ENCODE results near the gene TNRC18.
"Not testable (repeated sequence)": the region's sequence is repeated elsewhere in the genome, so short reads cannot be mapped to it uniquely, and the experiment has no call there.

TNRC18 gene

DNA sequence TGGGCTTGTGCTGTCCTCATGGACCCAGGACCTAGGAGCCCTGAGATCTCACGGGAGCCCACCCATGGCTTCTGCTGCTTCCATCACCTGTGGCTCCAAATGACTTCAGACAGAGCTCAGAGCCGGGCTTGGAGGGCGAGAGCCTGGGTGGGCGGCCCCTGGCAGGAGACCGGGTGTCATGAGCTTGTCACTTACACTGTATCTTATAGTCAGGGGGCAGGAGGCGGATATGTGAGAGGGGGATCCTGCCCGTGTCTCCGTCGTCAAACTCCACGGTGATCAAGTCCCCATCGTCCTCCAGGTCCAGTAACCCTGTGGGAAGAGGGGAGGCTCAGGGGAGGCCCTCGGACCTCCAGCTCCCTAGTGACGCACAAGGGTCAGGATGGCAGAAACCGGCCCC, 107.9 kb downstream of the TNRC18 start:
- DNase-seq (ENCODE audit: low spot score), result no peak

- DNase-seq (ENCODE audit: low spot score), result no peak
Observed at GRCh38 chr7:5314864-5315263, 108.8 kb downstream of the TNRC18 start.

DNA sequence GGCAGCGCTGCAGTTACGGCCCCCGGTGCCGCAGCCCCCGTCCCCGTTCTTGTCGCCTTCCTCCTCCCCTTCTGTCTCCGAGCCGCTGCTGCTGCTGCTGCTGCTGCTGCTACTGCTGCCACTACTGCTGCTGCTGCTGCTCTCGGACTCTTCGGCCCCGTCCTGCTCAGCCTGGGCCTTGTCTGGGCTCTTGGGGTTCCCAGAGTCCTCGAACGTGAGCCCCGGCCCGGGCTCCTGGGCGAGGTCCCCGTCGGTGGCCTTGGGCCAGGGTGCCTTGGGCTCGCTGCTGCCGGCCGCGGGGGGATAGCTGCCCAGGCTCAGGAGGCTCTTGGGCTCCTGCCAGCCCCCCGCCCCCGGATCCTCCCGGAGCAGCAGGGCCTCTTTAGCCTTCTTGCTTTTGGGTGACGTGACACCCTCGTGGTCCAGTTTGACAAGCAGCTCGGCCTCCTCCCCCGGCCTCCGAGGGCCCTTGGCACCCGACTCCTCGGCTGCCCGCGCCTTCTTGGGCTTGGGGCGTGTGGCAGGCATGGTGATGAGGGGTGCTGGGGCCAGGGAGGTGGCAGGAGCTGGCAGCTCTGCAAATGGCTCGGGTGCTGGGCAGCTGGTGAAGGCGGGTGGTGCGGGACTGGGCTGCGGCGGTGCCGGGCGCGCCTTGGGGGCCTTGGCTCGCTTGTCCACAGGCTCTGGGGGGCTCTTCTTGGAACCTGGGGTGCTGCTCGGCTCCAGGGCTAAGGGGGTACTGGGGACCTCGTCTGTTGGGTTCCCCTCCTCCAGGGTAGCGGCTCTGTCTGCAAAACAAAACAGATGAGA, 110.4 kb downstream of the TNRC18 start:
- DNase-seq (ENCODE audit: low spot score), result not testable (repeated sequence)

DNA sequence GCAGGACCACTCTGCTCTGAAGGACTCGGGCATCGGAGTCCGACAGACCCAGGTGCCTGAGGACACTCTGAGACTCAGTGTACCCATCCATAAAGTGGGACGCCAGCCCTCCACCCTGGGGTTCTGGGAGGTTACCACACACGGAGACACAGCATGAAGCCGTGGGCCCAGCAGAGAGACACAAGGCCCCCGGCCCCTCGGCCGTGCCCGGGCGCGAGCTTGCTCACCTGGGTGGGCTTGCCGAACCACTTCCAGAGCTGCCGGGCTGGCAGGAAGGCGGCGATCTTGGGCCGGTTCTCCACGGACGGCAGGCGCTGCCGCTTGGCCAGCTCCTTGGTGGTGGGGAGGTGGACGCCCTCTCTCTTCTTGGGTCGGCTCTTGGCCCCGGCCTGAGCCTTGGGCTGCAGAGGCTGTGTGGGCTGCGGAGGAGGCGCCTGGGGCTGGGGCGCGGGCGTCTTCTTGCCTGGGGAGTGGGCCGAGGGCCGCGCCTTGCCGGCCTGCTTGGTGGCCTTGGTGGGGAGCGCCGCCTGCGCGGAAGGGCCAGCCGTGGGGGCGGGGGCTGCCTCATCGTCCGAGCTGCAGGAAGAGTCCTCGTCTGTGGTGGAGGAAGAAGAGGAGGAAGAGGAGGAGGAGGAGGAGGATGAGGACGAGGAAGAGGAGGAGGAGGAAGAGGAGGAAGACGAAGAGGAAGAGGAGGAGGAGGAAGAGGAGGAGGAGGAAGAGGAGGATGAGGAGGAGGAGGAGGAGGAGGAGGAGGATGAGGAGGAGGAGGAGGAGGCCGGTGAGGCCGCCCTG, 111.2 kb downstream of the TNRC18 start:
- DNase-seq (ENCODE audit: low spot score), result not testable (repeated sequence)

DNA sequence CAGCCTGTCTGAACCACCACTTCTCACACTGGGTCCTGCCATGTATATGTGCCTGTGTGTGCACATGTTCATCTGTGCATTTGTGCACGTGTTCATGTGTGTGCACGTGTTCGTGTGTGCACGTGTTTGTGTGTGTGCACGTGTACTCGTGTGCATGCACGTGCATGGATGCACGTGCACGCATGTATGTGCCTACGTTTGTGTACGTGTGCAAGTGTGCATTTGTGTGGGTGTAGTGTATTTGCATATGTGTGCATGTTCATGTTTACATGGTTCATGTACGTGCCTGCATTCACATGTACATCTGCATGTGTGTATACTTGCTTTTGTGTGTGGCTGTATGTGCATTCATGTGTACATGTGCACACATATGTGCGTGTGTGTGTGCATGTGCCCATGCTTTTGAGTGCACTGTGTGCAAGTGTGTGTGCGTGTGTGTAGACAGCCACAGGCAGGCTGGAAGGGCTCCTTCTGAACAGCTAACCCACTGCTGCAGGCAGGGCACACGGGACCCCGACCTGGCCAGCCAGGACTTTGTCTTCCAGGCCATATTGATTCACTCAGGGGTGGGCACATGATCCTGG, 112.7 kb downstream of the TNRC18 start:
- no peak for DNase-seq (ENCODE audit: low spot score)

DNA sequence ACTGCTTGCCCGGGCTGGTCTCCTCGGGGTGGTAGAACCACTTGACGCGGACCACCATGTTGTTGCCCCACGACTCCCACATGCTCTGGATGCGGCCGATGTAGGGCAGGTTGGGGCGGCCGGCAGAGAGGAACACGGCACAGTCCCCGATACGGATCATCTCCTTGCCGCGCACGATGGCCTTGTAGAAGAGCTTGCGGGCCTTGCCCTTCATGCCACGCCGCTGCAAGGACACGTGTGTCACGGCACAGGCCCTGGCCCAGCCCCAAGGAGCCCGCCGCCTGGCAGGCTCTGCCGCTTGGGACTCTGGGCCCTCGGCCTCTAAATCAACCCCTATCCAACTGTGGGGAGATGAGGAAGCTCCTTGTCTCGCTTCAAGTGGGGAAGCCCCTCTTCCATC, 114.5 kb downstream of the TNRC18 start:
- no peak for DNase-seq (ENCODE audit: low spot score)

- not testable (repeated sequence) for DNase-seq (ENCODE audit: low spot score)
Observed at GRCh38 chr7:5307221-5308142, 116.2 kb downstream of the TNRC18 start.

DNA sequence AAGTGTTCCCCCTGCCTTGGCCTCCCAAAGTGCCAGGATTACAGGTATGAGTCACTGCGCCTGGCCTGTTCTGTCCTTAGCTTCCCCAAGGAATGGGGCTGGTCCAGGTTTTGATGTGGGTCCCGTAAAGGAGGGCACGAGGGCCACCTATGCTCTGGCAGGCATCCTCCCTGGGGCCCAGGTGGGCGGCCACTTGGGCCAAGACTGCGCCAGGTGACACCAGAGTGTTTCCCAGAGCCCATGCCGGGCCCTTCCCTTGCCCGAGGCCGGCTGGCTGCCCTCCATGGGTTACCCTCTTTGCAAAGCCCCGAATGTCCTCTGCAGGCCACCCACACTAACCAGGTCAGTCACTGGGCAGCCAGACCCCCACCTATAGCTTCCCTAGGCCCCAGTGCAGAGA, 118.6 kb downstream of the TNRC18 start:
- DNase-seq (ENCODE audit: low spot score), result not testable (repeated sequence)

- no peak for DNase-seq (ENCODE audit: low spot score)
Observed at GRCh38 chr7:5303591-5304505, 119.8 kb downstream of the TNRC18 start.

DNA sequence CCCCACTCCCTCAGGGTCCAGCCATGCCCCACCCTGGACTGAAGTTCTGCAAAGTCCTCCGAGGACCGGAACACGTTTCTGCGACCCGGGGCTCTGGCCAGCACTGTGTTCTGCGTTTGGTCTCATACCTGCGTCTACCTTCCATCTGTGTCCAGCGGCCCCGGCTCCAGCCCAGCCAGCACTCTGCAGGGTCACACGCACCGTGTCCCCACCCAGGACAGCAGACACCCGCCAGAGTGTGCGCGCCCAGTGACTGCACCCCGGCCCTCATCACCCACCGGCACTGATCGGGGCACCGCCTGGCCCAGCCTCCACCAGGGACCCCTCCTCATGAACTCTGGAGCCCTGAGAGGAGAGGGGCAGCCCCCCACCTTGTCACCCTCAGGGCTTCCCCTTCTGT, 120.6 kb downstream of the TNRC18 start:
- no peak for DNase-seq (ENCODE audit: low spot score)

DNA sequence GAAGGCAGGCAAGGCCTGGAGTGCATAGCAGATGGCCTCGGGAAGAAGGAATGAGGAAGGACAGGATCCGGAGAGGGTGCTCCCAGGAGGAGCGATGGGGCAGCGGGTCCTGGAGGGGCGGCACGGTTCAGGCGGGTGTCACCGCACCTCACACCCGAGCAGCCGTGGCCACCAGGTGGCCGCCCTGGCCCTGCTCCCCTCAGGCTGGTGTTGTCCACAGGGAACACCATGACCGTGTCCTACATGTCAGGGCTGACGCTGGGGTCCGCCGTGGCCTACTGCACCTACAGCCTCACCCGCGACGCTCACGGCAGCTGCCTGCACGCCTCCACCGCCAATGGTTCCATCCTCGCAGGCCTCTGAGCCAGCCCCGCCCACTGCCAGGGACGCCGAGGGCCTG, 121.1 kb downstream of the TNRC18 start:
- no peak for DNase-seq (ENCODE audit: low spot score)

GRCh38 chr7:5300366-5300765, 123.3 kb downstream of the TNRC18 start:
- DNase-seq (ENCODE audit: low spot score), result no peak

- DNase-seq (ENCODE audit: low spot score), result peak; percentile 70
Observed at GRCh38 chr7:5296611-5297226, 126.9 kb downstream of the TNRC18 start.

GRCh38 chr7:5296015-5296610, 127.5 kb downstream of the TNRC18 start:
- DNase-seq (ENCODE audit: low spot score), result no peak

DNA sequence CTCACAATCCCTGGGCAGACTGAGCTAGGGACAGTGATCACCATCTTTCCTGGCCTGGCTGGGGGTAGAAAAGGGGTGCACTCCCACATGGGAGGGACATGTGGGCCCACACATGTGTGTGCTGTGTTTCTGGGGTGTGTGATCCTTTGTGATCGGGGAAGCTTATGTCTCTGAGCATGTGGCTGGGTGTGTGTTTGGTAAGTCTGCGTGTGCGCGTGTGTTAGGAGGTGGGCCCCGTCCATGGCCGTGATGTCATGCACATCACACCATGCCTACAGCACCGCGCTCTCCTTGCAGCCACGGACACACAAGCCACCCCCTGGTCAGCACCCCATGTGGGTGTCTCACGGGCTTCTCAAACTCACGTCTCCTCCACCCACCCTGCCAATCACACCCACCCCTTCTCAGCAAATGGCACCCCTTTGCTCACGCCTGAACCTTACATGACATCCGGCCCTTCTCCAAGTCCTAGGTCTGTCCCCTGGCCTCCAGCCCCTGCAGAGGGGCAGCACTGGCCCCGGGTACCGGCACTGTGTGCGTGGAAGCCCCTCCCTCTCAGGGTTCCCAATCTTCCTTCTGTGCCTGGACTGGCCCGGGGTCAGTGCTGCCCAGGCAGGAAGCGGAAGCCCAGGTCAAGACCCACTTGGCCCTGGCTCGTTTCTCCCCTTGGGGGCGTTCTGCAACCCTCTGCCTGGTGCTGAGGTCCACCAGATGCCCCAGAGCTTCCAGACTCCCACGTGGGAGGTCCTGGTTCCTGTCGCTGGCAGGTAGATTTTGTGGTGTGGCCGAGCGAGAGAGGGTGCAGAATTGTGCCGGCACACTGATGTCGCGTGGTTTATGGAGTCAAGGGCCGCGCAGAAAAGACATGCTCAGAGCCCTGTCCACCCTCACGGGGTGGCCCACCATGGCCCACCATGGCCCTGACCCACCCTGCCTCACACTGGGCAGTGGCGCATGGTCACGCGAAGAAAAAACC, 128.3 kb downstream of the TNRC18 start:
- no peak for DNase-seq (ENCODE audit: low spot score)

- DNase-seq (ENCODE audit: low spot score), result no peak
Observed at GRCh38 chr7:5294169-5294987, 129.3 kb downstream of the TNRC18 start.

GRCh38 chr7:5291711-5292335, 131.8 kb downstream of the TNRC18 start:
- DNase-seq (ENCODE audit: low spot score), result not testable (repeated sequence)

All from CD4-positive, alpha-beta T cell treated with Interleukin-6 at 100 ng/mL for 8 hours (primary cell).